Gastrocnemius medialis (tissue), 4 donors: ENCODE data around the gene FFAR2. TPM values are rescaled to one million over a fixed set of nuclear protein-coding genes. Genes with fewer than 3 reads are reported as not detected.

Experiments used
- ATAC-seq, 2 donors: fragments of 150-250 bp; one replicate each; pipeline ENCODE4 v1.9.1; 2016
- DNase-seq, 2 donors: peaks; one replicate each; pipeline ENCODE4 v3.0.0-alpha.2; 2019
- H3K27ac ChIP-seq, 4 donors: fragments of 200-600 bp; sonication (generic); 1 replicate in 1 of 4; 2 replicates in 3 of 4; pipeline ENCODE4 v1.5.1; 2016 to 2018; ENCODE audit warnings: mild to moderate bottlenecking in 2 of 4, moderate library complexity in 1 of 4
- H3K27me3 ChIP-seq, 3 donors: fragments of 200-600 bp; sonication (generic) in 2 of 3; 1 replicate in 1 of 3; 2 replicates in 2 of 3; pipeline versions ENCODE4 v1.5.1 to v1.6.0; 2016 to 2019; ENCODE audit warnings: mild to moderate bottlenecking in 1 of 3, moderate library complexity in 1 of 3
- H3K36me3 ChIP-seq, 2 donors: fragments of 200-600 bp; sonication (generic) in 1 of 2; one replicate each; pipeline ENCODE4 v1.5.1; 2017 to 2018
- H3K4me1 ChIP-seq, 2 donors: fragments of 200-600 bp; sonication (generic) in 1 of 2; one replicate each; pipeline ENCODE4 v1.5.1; 2016 to 2017; ENCODE audit warnings: mild to moderate bottlenecking in 2 of 2
- H3K4me3 ChIP-seq, 4 donors: fragments of 200-600 bp; sonication (generic) in 3 of 4; 1 replicate in 1 of 4; 2 replicates in 3 of 4; pipeline ENCODE4 v1.5.1; 2016 to 2019; ENCODE audit warnings: mild to moderate bottlenecking in 2 of 4
- H3K9me3 ChIP-seq, 3 donors: fragments of 200-600 bp; sonication (generic) in 2 of 3; 1 replicate in 1 of 3; 2 replicates in 2 of 3; pipeline ENCODE4 v1.5.1; 2016 to 2019
- CTCF ChIP-seq, 5 experiments: fragments of 450-650 bp in 3 of 5; fragments of 200-600 bp in 2 of 5; sonication (generic) in 2 of 5; IDR thresholded peaks in 4 of 5; conservative IDR thresholded peaks in 1 of 5; 1 replicate in 4 of 5; 2 replicates in 1 of 5; pipeline ENCODE4 v1.5.1; 2016 to 2019; ENCODE audit warnings: antibody characterized with exemption in 5 of 5, mild to moderate bottlenecking in 3 of 5, moderate library complexity in 3 of 5
- POLR2A ChIP-seq, 2 donors: fragments of 450-650 bp; IDR thresholded peaks; one replicate each; pipeline ENCODE4 v1.6.1; 2017; ENCODE audit warnings: antibody characterized with exemption in 2 of 2, mild to moderate bottlenecking in 2 of 2, moderate library complexity in 2 of 2
- in situ Hi-C, 4 donors: fragments of 200-750 bp; cut with MboI; loops; one replicate each; pipeline versions ENCODE4 v1.15.0 to v1.8.0; 2017; ENCODE audit warnings: low sequenced_read_pairs in 4 of 4
- intact Hi-C: fragments of 100-400 bp; cut with DNase I; formaldehyde crosslinking; loops from one replicate; pipeline ENCODE4 v1.15.1; 2023; ENCODE audit warnings: low total_unique reads
- total RNA-seq, 4 donors: library from RNA; depleted of rRNA; stranded (reverse); fragments of >200 nt; gene quantifications; one replicate each; pipeline versions ENCODE4 v1.1.0 to v1.2.3, GENCODE V29; 2016

FFAR2 gene
- total RNA-seq, 4 donors from 2014 or later = not detected

DNA sequence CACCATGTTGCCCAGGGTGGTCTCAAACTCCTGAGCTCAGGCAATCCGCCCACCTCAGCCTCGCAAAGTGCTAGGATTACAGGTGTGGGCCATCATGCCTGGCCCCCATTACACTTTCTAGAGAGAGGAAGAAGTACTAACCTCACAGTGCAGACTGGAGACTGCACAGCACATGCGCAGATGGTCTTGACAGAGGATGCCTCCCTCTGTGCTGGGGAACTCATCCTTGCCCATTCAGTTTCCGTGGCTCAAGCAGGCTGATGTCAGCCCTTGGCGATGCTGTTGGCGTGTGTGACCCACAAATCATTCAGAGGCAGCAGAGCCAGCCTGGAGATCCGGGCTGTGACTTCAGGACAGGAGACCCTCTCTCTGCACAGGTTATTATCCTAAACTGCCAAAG, 14.6 kb upstream of the FFAR2 start:
- DNase-seq = no peak
- no peaks in the 10 kb centered on the region for H3K36me3 ChIP-seq
- no peak overlapping the region for H3K27ac ChIP-seq
- in situ Hi-C loops (no loop called here), intact Hi-C loops (no loop called here)
- ATAC-seq = no peak
- H3K27me3 ChIP-seq = peaks cover 2 to 4% (median 3%) of the 10 kb centered on the region in 3 donors
- peaks cover 3 to 18% of the 10 kb centered on the region in 2 donors for H3K4me1 ChIP-seq
- TF ChIP-seq POLR2A (IDR thresholded peaks at IDR 0.05) (no peak), CTCF (IDR thresholded peaks at IDR 0.05 in 4 of 5, conservative IDR thresholded peaks at IDR 0.05 in 1 of 5) (no peak)
- H3K4me3 ChIP-seq = no peak overlapping the region
- H3K9me3 ChIP-seq = no peaks in the 10 kb centered on the region

GRCh38 chr19:35435896-35436295, 12.2 kb upstream of the FFAR2 start:
- no peak overlapping the region for H3K4me3 ChIP-seq
- TF ChIP-seq POLR2A (IDR thresholded peaks at IDR 0.05) (no peak), CTCF (IDR thresholded peaks at IDR 0.05 in 4 of 5, conservative IDR thresholded peaks at IDR 0.05 in 1 of 5) (no peak)
- H3K4me1 ChIP-seq = peaks cover 3 to 18% of the 10 kb centered on the region in 2 donors
- no peak for DNase-seq
- in situ Hi-C loops (no loop called here), intact Hi-C loops (no loop called here)
- H3K9me3 ChIP-seq = no peaks in the 10 kb centered on the region
- no peaks in the 10 kb centered on the region for H3K36me3 ChIP-seq
- ATAC-seq = no peak
- H3K27ac ChIP-seq = no peak overlapping the region
- H3K27me3 ChIP-seq = peaks cover 3 to 7% (median 4%) of the 10 kb centered on the region in 3 donors

DNA sequence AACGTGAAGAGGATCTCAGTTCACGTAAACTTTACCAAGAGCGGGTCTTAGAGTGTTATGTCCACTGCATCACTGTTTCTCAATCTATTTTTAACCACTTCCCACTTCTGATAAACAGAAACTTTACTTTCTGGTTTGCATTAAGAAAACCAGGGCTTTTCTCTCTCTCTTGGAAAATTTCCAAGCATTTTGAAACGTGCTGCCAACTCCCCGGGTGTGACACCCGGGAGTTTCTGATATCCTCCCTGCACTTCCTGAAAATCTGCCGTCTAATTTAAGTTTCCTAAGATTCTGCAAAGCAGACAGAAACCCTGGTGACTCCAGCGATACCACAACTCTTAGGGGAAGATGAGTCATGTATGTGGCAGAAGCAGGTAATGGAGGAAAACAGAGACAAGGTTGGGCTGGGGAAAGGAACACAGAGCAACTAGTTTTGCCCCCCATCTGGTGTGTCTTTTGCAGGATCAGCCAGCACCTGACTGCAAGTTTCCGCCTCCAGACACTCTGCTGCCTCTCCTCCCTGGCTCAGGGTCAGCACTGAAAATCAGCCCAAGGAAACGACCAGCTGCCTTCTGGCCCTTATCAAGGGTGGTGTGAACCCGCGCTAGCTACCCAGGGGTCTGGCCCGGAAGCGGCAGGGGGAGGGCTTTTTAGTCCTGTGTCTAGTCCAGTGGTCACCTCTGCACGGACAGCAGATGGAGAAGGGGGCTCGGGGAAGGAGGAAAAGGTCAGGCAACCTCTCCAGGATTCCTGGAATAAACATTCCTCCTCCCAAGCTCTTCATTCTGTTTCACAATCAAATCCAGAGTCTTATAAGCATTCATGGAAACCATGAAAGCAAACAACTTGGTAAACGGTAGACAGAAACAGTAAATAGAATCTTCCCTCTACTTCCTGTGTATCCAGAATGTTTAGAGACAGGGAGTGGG, 11.3 kb upstream of the FFAR2 start:
- Histone ChIP-seq H3K9me3 (no peaks in the 10 kb centered on the region), H3K36me3 (no peaks in the 10 kb centered on the region), H3K4me3 (peak overlapping the region in 1 of 4 donors; percentile 17), H3K27me3 (peaks cover 3 to 7% (median 4%) of the 10 kb centered on the region in 3 donors), H3K27ac (no peak overlapping the region), H3K4me1 (peaks cover 3 to 18% of the 10 kb centered on the region in 2 donors)
- TF ChIP-seq POLR2A (IDR thresholded peaks at IDR 0.05) (no peak), CTCF (IDR thresholded peaks at IDR 0.05 in 4 of 5, conservative IDR thresholded peaks at IDR 0.05 in 1 of 5) (no peak)
- intact Hi-C loops (no loop called here), in situ Hi-C loops (no loop called here)
- no peak for DNase-seq
- no peak for ATAC-seq

- in situ Hi-C loops (no loop called here), intact Hi-C loops (no loop called here)
- Histone ChIP-seq H3K27me3 (peaks cover 3 to 7% (median 4%) of the 10 kb centered on the region in 3 donors), H3K4me3 (no peak overlapping the region), H3K36me3 (no peaks in the 10 kb centered on the region), H3K4me1 (peaks cover 3 to 18% of the 10 kb centered on the region in 2 donors), H3K9me3 (no peaks in the 10 kb centered on the region), H3K27ac (no peak overlapping the region)
- DNase-seq (no peak), ATAC-seq (no peak)
- no peak for TF ChIP-seq POLR2A (IDR thresholded peaks at IDR 0.05)
- no peak for TF ChIP-seq CTCF (IDR thresholded peaks at IDR 0.05 in 4 of 5, conservative IDR thresholded peaks at IDR 0.05 in 1 of 5)
These were observed 10.6 kb upstream of the FFAR2 start for GRCh38 chr19:35437406-35437951.
